NCI-H460 (cell line): ENCODE results near the gene ACKR2. TPM values are rescaled to one million over a fixed set of nuclear protein-coding genes. Genes with fewer than 3 reads are reported as not detected.

ENCODE experiments used
- DNase-seq: peaks from one replicate; pipeline ENCODE4 v3.0.0-alpha.2; 2016; ENCODE audit warnings: low read depth; ENCODE audit errors: extremely low read depth
- total RNA-seq: library from RNA; depleted of rRNA; stranded (reverse); fragments of >200 nt; shearing (Covaris generic); gene quantifications from 2 replicates; pipeline ENCODE4 v1.2.3, GENCODE V29; 2014

ACKR2 gene
- total RNA-seq, 1 experiment from 2014 or later: not detected

DNA sequence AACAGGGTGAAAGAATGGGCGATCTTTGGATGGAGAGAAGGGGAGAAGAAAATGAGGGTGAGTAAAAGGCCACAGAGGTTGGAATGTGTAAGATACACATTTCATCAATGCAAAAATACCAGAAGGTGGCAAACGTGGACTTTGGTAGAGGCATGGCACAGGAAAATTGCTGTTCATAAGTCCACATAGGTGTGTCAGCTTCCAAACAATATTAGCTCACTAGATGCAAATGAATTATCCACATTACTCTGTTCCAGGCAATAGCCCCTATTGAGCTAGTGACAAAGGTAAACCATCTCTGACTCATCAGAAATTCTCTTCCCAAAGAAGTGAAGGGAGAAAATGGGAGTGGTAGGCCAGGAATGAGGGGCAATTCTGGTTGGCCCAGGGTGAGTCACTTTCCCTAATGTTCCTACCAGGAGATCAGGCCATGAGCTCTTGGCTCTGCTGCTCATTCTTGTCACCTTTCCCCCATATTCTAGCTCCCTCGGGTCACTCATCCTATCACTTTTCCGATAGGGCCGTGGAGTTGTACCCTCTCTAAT lies 19.9 kb downstream of the ACKR2 start:
- no peak for DNase-seq

DNA sequence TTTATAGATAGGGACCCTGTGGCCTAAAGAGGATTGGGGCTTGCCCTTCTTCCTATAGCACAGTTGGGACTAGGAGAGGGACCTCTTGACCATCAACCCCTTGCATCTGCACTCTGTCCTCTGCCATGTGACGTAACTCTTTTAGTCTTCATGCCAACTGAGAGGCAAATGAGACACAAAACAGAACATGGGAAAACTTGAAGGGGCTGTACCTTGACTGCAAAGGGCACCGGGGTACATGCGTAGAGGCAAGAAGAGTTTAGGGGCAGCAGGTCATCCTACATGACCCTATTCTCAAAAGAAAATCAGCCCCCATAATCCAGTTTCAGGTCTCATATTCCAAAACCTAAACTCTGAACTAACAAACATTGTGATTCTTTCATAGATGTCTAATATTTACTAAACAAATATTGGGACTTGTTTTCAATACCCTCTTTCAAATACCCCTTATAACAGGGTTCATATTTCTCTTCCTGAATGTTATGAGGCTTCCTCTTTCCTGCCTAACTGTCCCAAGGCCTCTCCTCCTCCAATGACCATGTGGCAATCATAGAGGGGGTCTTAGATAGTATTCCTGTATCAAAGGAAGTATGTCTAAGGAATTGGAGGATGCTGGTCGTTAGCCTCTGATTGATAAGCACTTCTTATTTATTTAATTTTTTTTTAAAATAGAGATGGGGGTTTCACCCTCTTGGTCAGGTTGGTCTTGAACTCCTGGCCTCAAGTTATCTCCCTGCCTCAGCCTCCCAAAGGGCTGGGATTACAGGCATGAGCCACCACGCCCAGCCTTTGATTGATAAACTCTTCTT lies 20.6 kb downstream of the ACKR2 start:
- DNase-seq: no peak

DNA sequence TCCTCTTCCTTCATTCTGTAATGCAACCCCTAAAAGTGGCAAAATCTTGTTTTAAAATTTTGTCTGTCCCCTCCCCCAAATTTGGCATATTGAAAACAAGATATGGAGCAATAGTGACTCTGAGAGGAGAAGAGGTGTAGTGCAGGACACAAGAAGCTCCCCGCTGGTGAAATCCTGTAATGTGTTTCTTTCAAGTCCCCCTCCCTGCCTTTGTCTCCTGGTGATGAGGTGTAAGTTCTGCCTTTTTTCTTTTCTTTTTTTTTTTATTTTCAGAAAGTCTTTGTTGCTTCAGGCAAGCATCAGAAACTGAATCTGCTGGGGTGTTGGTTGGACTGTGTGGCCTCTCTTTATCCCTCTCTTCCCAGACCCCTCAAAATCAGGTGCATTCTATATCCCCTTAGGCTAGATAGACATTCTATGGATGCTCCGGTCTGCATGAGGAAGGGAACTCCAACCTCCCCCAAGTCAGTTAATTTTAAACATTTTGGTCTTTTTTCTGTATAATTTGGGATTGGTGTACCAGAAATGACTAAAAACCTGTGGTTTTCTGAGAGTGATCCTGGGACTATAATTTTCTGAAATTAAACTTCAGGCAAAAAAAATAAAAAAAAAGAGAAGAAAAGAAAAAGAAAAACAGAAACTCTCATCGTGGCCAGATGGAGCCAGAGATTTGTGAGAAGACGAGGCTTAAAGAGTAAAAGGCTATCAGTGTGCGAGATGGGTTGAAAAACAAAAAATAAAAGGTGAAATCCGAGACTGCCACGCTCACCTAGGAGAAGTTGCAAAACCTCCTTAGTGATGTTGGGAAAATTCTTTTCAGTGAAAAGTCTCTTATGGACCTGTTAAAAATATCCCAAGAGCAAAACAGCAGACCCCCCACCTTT lies 21.4 kb downstream of the ACKR2 start:
- DNase-seq: no peak

DNA sequence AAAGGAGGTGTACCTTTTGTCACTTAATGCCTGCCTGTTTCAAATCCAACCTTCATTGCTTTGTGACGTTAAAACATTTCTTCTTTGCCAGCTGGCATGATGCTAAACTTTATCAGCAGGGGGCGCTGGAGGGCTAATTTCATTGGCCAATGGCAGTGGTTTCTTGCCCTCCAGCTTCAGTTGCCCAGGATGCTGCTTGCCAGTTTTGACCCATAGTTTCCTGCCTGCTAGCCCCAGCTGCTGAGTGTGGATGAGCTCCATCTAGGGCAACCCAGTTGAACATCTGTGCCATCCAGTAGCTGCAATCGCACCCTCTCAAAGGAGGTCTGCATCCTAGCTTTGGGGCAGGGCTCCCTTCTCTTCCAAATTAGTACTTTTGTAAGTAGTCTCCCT lies 22.1 kb downstream of the ACKR2 start:
- peak; percentile 54 for DNase-seq

DNA sequence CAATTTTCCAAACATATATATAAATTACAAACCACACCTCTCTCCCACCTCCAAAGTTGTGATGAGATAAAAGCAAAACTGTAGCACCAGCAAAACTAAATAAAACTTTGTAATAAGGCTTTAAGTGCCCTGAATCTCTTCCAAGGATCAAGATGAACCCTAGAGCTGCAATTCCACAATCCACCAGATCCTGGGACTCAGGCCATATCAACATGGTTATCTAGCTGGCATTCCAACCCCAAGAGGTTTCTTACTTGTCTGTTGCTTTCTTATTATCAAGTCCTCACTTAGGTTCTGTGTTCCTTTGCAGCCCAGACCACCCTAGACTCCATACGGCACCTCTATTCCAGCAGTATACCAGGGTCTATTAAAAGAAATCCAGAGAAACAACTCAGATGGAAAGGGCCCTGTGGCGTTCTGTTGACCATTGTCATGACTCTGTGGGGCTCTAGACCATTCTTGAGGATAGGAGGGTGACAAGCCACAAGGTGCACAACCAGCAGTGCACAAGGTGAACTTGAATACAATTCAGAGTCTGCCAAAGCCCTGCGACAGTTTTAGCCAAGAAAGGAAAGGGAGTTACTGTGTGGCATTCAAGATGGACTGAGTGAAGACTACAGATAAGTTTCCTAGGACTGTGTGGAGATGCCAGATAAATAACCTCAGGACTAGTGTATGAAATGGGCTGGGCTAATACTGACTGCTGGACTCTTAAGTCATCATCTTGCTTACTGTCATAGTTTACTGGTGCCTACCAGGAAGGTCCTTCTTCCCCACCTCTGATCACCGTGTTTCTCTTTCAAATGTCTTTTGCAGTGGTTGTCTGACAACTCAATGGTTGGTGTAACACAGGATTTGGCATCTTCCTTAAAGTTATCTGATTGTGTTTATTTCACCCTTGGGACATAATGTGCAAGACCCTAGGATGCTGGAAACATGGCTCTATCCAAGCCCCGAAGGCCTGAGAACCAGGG lies 27.2 kb downstream of the ACKR2 start:
- DNase-seq: no peak

DNA sequence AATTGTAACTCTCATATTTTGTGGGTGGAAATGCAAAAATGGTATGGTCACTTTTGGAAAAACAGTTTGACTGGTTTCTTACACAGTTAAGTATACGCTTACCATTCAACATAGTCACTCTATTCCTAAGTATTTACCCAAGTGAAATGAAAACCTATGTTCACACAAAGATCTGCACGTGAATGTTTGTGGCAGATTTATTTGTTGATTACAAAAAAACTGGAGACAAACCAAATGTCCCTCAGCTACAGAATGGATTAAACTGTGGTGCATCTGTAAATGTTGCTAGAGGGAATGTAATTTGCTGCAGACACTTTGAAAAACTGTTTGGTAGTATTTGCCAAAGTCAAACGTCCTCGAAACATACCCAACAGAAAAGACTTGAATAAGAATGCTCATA lies 29.3 kb downstream of the ACKR2 start:
- no peak for DNase-seq

DNA sequence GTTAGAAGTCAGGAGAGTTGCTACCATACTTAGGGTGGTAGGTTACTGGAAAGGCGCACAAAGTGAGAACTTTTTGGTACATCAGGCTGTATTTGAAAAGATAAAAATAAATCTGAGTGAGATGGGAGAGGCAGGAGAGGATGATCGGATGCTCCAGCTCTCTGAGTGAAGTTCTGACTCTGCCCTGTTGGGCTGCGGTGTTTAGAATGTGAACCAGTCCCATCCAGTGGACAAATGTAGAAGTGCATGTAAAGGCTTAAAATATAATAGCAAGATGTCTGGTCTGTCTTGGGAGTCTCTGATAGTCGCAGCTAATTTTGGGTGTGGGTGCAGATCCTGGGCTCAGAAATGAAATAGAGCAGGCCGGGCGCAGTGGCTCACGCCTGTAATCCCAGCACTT lies 30.4 kb downstream of the ACKR2 start:
- DNase-seq: peak; percentile 54

DNA sequence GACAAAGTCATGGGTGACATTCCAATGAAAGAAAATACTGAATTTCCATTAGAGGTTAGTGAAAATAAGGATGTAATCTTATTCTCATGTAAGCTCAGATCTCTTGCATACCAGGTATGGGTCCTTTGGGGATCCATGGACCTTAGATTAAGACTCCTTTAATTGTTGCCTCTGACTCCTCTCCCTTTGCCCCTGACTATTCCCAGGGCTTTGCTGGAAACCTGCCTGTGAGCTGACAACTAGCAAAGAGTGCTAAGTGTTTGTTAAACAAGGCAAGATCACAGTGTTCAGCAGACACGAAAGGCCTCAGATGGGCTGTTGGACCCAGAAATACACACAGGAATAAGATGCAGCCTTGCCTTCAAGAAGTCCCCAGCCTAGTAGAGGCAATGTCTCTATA lies 32.1 kb downstream of the ACKR2 start:
- no peak for DNase-seq

DNA sequence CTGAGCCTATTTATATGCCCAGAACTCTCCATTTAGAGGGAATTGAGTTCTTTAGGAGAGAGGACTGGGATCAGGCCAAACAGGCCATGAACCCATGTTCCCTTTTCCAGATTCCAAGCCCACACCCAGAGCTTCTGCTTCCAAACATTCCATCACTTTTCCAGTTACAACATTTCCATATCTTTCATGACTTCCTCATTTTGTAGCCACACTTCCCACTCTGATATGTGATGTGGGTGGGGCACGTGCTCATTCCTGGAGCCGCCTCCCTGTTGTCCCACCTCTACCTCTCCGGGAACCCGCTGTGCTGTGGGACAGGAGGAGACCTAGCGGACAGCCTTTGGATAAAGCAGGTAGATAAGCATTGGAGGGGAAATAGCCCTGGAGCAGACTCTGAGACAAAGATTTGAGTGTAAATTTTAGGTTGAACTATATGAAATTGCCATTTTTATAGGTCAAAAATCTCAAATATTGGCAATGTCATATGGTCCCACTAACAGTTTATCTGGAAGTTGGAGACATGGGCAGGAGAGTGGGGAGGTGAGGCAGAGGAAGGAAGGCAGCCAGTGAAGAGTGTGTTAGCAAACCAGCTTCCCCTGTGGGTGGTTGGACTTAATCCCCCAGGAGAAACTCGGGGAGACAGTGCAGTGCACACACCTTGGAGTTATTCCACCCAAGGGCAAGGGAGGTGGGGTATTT lies 34.6 kb downstream of the ACKR2 start:
- DNase-seq: no peak

DNA sequence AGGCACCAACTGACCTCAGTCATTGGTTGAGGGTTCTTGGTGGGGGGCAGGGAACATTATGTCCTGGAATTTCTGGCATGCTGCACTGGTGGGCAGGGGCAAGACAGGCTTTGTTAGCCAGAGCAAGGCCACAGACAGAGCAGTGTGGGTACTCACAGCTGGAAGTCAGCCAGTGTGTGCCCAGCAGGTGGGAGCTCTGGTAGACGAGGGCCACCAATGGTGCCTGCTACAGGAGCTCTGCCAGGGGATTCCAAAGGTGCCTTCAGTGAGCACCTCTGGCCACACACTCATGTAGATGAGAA lies 35.1 kb downstream of the ACKR2 start:
- DNase-seq: no peak

DNA sequence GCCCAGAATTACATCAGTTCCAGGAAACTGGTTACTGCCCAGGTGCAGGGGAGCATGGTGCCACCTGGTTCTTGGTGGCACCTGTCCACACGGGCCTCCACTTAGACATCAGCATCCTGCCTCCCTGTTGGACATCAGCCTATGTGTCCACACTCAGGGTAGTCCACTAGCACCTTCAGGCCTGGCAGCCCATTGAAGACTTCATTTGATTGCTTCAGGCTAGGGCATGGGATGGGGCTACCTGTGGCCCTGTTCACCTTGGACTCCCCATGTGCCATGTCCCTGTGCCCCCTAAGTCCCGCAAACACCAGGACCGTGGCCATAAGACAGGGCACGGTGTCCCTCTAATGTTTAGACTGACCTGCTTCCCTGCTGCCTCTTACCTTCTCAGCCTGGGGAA lies 35.6 kb downstream of the ACKR2 start:
- no peak for DNase-seq

DNA sequence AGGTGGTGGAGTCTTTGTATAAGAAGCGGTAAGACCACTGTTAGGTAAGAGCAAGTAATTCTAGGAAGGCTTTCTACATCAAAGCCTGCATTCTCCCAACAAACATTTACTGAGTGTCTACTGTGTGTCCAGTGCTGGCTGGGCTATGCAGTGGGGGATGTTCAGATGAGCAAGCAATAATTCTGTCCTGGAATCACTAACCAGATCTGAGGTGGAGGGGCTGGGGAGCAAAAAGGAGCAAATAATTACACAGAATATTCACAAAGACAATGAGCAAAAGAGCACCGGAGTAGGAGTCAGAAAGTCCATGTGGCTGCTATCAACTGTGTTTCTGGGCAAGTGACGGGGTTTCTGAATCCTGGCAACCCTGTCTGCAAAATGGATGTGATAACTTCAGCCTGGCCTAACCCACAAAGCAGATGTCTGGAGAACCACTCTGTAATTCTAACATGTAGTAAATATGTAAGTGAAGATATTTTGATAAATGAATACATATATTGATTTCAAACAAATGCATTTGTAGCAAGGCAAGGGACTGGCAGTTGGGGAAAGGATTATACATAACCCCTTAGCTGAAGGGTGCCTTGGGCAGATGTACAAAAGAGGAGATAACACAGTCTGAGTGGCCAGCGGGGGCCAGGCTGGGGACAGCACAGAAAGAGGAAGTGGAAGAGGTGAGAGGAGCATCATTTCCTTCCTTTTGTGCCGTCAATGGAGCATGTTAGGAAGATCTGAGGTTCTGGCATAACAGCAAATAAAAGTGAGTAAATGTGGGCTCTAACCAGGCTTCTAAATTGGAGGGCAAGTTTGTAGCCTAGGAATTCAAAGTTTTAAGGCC lies 37.7 kb downstream of the ACKR2 start:
- no peak for DNase-seq

DNA sequence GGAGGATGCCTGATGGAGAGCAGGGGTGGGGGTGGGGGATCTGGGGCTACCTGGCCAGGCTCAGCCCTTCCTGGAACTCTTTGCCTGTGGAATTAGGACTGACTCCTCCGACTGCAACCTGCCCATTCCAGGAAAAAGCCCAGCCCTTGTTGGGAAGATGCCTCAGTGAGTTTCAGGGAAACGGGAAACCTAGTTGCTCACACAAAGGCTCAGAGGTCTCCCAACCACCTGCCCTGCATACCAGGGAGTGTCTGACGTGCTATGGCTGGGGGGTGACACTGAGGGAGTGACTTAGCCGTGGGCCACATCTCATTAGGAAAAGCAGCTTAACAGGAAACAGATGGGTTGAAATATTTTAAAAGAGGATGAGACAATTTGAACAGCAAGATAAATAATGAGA lies 38.5 kb downstream of the ACKR2 start:
- no peak for DNase-seq

DNA sequence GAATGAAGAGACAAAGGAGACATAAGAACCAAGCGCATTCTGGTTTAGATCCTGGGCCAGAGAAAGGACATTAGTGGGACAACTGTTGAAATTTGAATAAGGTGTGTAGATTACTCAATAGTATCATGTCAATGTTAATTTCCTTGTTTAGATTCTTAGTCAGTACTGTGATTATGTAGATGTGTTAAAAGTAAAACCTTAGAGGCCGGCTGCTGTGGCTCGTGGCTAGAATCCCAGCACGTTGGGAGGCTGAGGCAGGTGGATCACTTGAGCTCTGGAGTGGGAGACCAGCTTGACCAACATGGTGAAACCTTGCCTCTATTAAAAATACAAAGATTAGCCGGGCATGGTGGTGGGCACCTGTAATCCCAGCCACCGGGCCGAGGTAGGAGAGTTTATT lies 39.8 kb downstream of the ACKR2 start:
- DNase-seq: no peak

DNA sequence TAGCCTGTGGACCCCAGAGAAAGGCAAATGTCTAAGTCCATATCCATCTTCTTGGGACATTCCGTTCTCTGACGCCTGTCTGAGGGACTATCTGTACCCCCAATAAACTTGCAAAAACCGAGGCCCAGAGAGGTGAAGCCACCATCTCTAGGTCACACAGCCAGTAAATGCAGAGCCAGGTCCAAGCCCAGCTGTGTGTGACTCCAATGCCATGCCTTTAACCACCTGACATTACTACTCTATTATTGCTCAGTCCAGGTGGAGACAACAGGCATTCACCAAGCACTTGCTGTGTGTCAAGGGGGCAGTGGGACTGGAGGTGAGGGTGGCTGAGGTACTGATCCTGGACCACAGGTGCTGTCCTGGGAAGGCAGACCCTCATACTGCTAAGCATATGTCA lies 41.0 kb downstream of the ACKR2 start:
- no peak for DNase-seq

DNA sequence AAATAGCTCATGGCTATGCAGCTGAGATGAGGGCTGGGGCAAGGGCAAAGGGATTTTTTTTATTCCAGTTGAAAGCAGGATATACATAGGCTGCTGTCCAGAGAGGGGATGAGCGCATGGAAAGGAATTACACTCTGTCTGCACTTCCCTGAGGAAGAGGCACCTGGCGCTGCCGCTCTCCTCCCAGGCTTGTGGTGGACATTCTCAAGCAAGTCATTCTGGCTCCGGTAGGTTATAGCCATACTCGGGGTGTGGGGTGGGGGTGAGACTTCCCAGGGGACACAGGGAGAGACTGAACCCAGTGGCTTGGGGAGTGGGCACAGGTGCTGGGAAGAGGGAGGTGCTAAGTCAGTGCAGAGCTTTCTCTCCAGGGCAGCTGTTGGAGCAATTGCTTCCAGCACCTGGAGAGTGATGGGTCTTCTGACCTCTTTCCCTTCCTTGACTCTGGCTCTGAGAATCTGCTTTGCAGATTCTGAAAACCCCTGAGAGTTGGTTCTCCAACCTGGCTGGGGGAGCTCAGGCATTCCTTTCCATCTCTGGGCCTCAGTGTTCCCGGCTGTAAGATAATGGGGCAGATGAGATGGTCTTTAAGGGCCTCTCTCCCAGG lies 42.1 kb downstream of the ACKR2 start:
- DNase-seq: no peak

DNA sequence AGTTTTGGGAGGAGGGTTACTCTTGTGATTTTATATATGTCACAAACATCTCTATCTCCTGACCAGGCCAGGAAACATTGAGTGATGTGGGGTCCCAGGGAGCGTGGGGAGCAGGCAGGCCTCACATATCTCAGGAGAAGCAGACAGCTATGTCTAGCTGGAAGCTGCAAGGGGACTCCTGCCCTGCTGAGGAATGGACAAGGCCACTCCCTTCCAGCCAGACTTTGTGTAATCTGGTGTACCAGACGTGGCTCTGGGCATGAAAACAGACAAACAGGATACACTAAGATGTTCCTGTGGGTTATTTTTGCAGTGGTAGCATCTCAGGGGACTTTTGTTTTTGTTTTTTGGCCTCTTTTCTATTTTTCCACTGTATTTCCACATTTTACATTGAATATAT lies 43.2 kb downstream of the ACKR2 start:
- no peak for DNase-seq

DNA sequence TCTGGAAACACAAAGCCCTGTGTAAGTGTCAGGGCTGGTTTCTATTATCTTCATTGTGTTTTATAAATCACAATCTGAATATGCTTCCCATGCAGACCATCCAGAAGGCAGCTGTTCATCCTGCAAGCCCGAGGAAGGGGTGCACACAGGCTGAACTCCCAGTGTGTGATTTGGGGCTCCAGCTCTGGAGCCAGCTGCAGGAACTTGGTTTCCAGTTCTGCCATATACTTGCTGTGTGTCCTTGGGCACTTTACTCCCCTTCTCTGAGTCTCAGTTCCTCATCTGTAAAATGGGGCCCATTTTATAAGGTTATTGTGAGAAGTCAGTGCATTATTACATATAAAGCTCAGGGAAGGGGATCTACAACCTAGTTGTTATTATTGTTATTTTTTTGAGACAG lies 43.8 kb downstream of the ACKR2 start:
- no peak for DNase-seq
